ENCODE measurements around the gene LCE1E. TPM values are rescaled to one million over a fixed set of nuclear protein-coding genes. Genes with fewer than 3 reads are reported as not detected.

Gene LCE1E
- total and polyA plus RNA-seq, 10 of the 15 experiments (the other 5 are each of a cell fraction or from before 2014, with no cell fraction given): 0.33 to 8.2 (median 1.3) TPM; not detected in 1

DNA sequence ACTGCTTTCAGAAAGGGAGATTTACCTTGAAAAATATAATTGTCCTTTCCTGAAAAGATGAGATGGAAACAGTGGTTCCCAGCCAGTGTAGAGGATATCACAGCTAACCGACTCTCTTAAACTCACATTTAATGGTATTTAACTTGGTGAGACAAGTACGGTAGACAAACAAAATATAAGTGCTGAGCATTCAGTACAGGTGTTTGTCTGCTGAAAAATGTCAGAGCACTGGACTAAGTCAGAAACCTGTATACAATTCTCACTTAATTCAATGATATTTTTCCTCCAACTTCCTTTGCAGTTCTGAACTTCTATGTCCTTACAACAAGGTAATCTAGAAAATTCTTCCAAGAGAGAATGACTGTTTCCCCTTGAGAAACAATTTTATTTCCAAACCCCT is 25.6 kb downstream of the LCE1E start, which contains the start of gene LCE1B:
Gene LCE1B (plus strand): TSS at position 301 of the 400 bp plus-strand sequence. CDS start 476 bp downstream, outside the sequence.
- in situ Hi-C loops (cut with MboI) (no loop called here), intact Hi-C loops (cut with micrococcal nuclease; ENCODE audit: unreplicated experiment) (no loop called here)
- Histone ChIP-seq H3K4me2 (ENCODE audit: control insufficient read depth, insufficient read depth) (no peak within 1 kb of the TSS), H3K27me3 (replicated peaks in 1 of 2; ENCODE audit: control insufficient read depth in 2 of 2, insufficient read depth in 2 of 2, low read length in 1 of 2) (peaks cover 0 to 5% of the 10 kb centered on the region in 2 experiments; a peak in 1 of 4 replicates), H3K4me3 (no peak within 1 kb of the TSS), H3K79me2 (ENCODE audit: control insufficient read depth, insufficient read depth, low read length) (no peaks in the 10 kb centered on the region), H3K27ac (ENCODE audit: control insufficient read depth, insufficient read depth) (no peak within 1 kb of the TSS), H4K20me1 (ENCODE audit: control insufficient read depth, insufficient read depth) (no peaks in the 10 kb centered on the region), H3K9ac (ENCODE audit: control insufficient read depth, insufficient read depth, low read length) (no peak within 1 kb of the TSS), H3K36me3 (ENCODE audit: control insufficient read depth in 2 of 2, insufficient read depth in 2 of 2, low read length in 1 of 2) (no peaks in the 10 kb centered on the region), H3K9me3 (replicated peaks; ENCODE audit: control insufficient read depth, insufficient read depth, low read length) (no peaks in the 10 kb centered on the region), H3K4me1 (ENCODE audit: control insufficient read depth, insufficient read depth, low read length) (no peaks in the 10 kb centered on the region), H2AFZ (ENCODE audit: control insufficient read depth, low read depth, low read length) (no peak within 1 kb of the TSS)
- SMC1A ChIA-PET (ENCODE audit: uncharacterized antibody, unreplicated experiment): no interaction called here
- 48% methylated on average over 2 of the region's 2 CpGs for WGBS (ENCODE audit: insufficient coverage, insufficient replicate concordance, low lambda C conversion rate, missing lambda C conversion rate)
- RAD21 ChIA-PET (ENCODE audit: unreplicated experiment): no interaction called here
- TF ChIP-seq SUPT20H (IDR thresholded peaks at IDR 0.05; ENCODE audit: borderline replicate concordance, control insufficient read depth, low read depth, low read length): no peak
- TF ChIP-seq ZZZ3 (IDR thresholded peaks at IDR 0.05; ENCODE audit: control insufficient read depth, insufficient read length, low read depth): no peak
- FAIRE-seq: no peak
- no peak for DNase-seq (ENCODE audit: low read depth, low spot score)
- CTCF ChIA-PET: no interaction called here
- ATAC-seq: no peak
- BruUV-seq (replicated peaks): no TSS peak
- POLR2A ChIA-PET: no interaction called here

DNA sequence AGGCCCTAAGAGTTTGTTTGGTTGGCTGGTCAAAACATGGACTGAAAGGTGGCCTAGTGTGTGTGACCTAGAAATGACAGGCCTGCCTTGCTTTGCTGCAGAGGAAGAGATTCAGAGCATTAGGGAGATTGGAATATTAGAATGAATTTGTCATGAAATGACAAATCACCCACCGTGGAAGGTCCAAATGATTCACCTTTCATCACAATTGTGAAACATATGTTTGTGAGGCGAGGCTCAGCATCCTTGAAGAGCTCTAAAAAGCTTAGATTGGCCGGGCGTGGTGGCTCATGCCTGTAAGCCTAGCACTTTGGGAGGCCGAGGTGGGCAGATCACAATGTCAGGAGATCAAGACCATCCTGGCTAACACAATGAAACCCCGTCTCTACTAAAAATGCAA is 31.3 kb downstream of the LCE1E start:
- TF ChIP-seq TCF12 (IDR thresholded peaks at IDR 0.05; ENCODE audit: low read depth, low read length): no peak
- Histone ChIP-seq H3K9me3 (replicated peaks; ENCODE audit: control insufficient read depth, insufficient read depth, low read length) (no peaks in the 10 kb centered on the region), H3K4me3 (no peak overlapping the region), H3K9ac (ENCODE audit: control insufficient read depth, insufficient read depth, low read length) (no peak overlapping the region), H3K27me3 (replicated peaks in 1 of 2; ENCODE audit: control insufficient read depth in 2 of 2, insufficient read depth in 2 of 2, low read length in 1 of 2) (no peaks in the 10 kb centered on the region), H3K79me2 (ENCODE audit: control insufficient read depth, insufficient read depth, low read length) (no peaks in the 10 kb centered on the region), H4K20me1 (ENCODE audit: control insufficient read depth, insufficient read depth) (no peaks in the 10 kb centered on the region), H3K4me1 (ENCODE audit: control insufficient read depth, insufficient read depth, low read length) (no peaks in the 10 kb centered on the region; the same call in 1 of the 2 replicates), H3K27ac (ENCODE audit: control insufficient read depth, insufficient read depth) (no peak overlapping the region), H2AFZ (ENCODE audit: control insufficient read depth, low read depth, low read length) (no peak overlapping the region), H3K4me2 (ENCODE audit: control insufficient read depth, insufficient read depth) (no peak overlapping the region), H3K36me3 (ENCODE audit: control insufficient read depth in 2 of 2, insufficient read depth in 2 of 2, low read length in 1 of 2) (no peaks in the 10 kb centered on the region)
- ChIA-PET POLR2A (no interaction called here), RAD21 (ENCODE audit: unreplicated experiment) (no interaction called here), SMC1A (ENCODE audit: uncharacterized antibody, unreplicated experiment) (no interaction called here), CTCF (no interaction called here)
- BruUV-seq (replicated peaks): no TSS peak
- DNase-seq (ENCODE audit: low read depth, low spot score) (no peak), FAIRE-seq (no peak), ATAC-seq (no peak)
- in situ Hi-C loops (cut with MboI) (no loop called here), intact Hi-C loops (cut with micrococcal nuclease; ENCODE audit: unreplicated experiment) (no loop called here)
- WGBS (ENCODE audit: insufficient coverage, insufficient replicate concordance, low lambda C conversion rate, missing lambda C conversion rate): 11% methylated on average over 6 of the region's 6 CpGs
